Ramos (cell line): ENCODE measurements around the gene DBR1.
"Not testable (repeated sequence)": the region's sequence is repeated elsewhere in the genome, so short reads cannot be mapped to it uniquely, and the experiment has no call there.

Experiments
- in situ Hi-C: fragments of 300-500 bp; cut with MboI; formaldehyde crosslinking; loops from one replicate; pipeline ENCODE4 v1.14.3; 2022; ENCODE audit warnings: low sequenced_read_pairs; ENCODE audit not compliant: unreplicated experiment

The DBR1 gene

GRCh38 chr3:138187296-138188012 is 12.7 kb upstream of the DBR1 start, which contains the start of gene ARMC8:
ARMC8 (plus strand) TSS chr3:138187301; CDS start chr3:138187555, 254 bp downstream.
- in situ Hi-C loops: loop anchor here (25.0 kb wide), 1 partner anchor 400 kb away; the partner anchor contains the start of gene CEP70

- in situ Hi-C loops: loop anchor here (25.0 kb wide), 1 partner anchor 400 kb away; the partner anchor contains the start of gene CEP70
Measured at GRCh38 chr3:138186803-138187295, 12.1 kb upstream of the DBR1 start.

- in situ Hi-C loops: loop anchor here (25.0 kb wide), 1 partner anchor 401 kb away; the partner anchor contains the start of gene CEP70
Measured at GRCh38 chr3:138186221-138186620, 11.5 kb upstream of the DBR1 start.

GRCh38 chr3:138184994-138185393 is 10.3 kb upstream of the DBR1 start:
- in situ Hi-C loops: loop anchor here (25.0 kb wide), 1 partner anchor 402 kb away; the partner anchor contains the start of gene CEP70

GRCh38 chr3:138180375-138181029 is 5.8 kb upstream of the DBR1 start:
- in situ Hi-C loops: loop anchor here (25.0 kb wide), 1 partner anchor 407 kb away; the partner anchor contains the start of gene CEP70

- in situ Hi-C loops: no loop called here
Measured at GRCh38 chr3:138173769-138174420, 826 bp downstream of the DBR1 start.

GRCh38 chr3:138172625-138173024 is 2.1 kb downstream of the DBR1 start:
- in situ Hi-C loops: no loop called here

- in situ Hi-C loops: no loop called here
Measured at GRCh38 chr3:138165061-138165460, 9.7 kb downstream of the DBR1 start.

GRCh38 chr3:138157743-138158142 is 17.0 kb downstream of the DBR1 start:
- in situ Hi-C loops: no loop called here

GRCh38 chr3:138154534-138154933 is 20.2 kb downstream of the DBR1 start:
- in situ Hi-C loops: no loop called here

- in situ Hi-C loops: no loop called here
Measured at GRCh38 chr3:138148503-138148902, 26.2 kb downstream of the DBR1 start.

- in situ Hi-C loops: not testable (repeated sequence)
Measured at GRCh38 chr3:138142181-138142580, 32.5 kb downstream of the DBR1 start.

GRCh38 chr3:138140940-138141339 is 33.8 kb downstream of the DBR1 start:
- in situ Hi-C loops: no loop called here

- in situ Hi-C loops: no loop called here
Measured at GRCh38 chr3:138139691-138140090, 35.0 kb downstream of the DBR1 start.

GRCh38 chr3:138137861-138138260 is 36.9 kb downstream of the DBR1 start:
- in situ Hi-C loops: no loop called here

GRCh38 chr3:138136201-138136600 is 38.5 kb downstream of the DBR1 start:
- in situ Hi-C loops: no loop called here

GRCh38 chr3:138135833-138136194 is 38.9 kb downstream of the DBR1 start:
- in situ Hi-C loops: no loop called here

GRCh38 chr3:138135146-138135832 is 39.4 kb downstream of the DBR1 start:
- in situ Hi-C loops: no loop called here

- in situ Hi-C loops: no loop called here
Measured at GRCh38 chr3:138132239-138132638, 42.5 kb downstream of the DBR1 start, which contains the start of gene A4GNT. A4GNT (minus strand) TSS chr3:138132390; CDS start chr3:138131256, 1,134 bp downstream.
